LoVo (cell line): ENCODE results near the gene TBRG1.
A peak's percentile ranks its signal among the peaks of the same experiment; 100 is the strongest.

Source experiments
- DNase-seq: peaks from one replicate; pipeline ENCODE4 v3.0.0-alpha.2; 2016; ENCODE audit warnings: low spot score

TBRG1 gene

GRCh38 chr11:124662106-124662505 is 39.4 kb downstream of the TBRG1 start:
- no peak for DNase-seq

- DNase-seq, result no peak
Observed at GRCh38 chr11:124663861-124664260, 41.2 kb downstream of the TBRG1 start.

- DNase-seq, result no peak
Observed at GRCh38 chr11:124667601-124668000, 44.9 kb downstream of the TBRG1 start.

GRCh38 chr11:124669193-124669592 is 46.5 kb downstream of the TBRG1 start:
- DNase-seq, result peak; percentile 62

GRCh38 chr11:124670732-124671131 is 48.1 kb downstream of the TBRG1 start:
- no peak for DNase-seq

GRCh38 chr11:124672536-124673215 is 50.0 kb downstream of the TBRG1 start:
- no peak for DNase-seq

- DNase-seq, result peak; percentile 90
Observed at GRCh38 chr11:124673333-124674167, 50.9 kb downstream of the TBRG1 start, which contains the start of the genes SIAE and SPA17. TSS of gene SIAE (minus strand) at chr11:124673739. CDS start at chr11:124673708, 31 bp downstream. TSS of gene SPA17 (plus strand) at chr11:124673904. CDS start at chr11:124675265, 1,361 bp downstream.

GRCh38 chr11:124674168-124674517 is 51.5 kb downstream of the TBRG1 start:
- DNase-seq, result no peak

GRCh38 chr11:124674571-124674970 is 51.9 kb downstream of the TBRG1 start:
- no peak for DNase-seq

GRCh38 chr11:124676386-124676785 is 53.7 kb downstream of the TBRG1 start:
- no peak for DNase-seq

GRCh38 chr11:124678416-124678815 is 55.8 kb downstream of the TBRG1 start:
- no peak for DNase-seq

- DNase-seq, result no peak
Observed at GRCh38 chr11:124681421-124681820, 58.8 kb downstream of the TBRG1 start.

GRCh38 chr11:124682443-124682842 is 59.8 kb downstream of the TBRG1 start:
- no peak for DNase-seq
